Cortex of kidney (tissue), 1 donor: ENCODE measurements around the gene DHRSX.
"Not testable (repeated sequence)": the region's sequence is repeated elsewhere in the genome, so short reads cannot be mapped to it uniquely, and the experiment has no call there.

Experiments used
- DNase-seq: peaks from one replicate; lab custom pipeline; 2025; lab: John Stamatoyannopoulos, UW

Gene DHRSX

DNA sequence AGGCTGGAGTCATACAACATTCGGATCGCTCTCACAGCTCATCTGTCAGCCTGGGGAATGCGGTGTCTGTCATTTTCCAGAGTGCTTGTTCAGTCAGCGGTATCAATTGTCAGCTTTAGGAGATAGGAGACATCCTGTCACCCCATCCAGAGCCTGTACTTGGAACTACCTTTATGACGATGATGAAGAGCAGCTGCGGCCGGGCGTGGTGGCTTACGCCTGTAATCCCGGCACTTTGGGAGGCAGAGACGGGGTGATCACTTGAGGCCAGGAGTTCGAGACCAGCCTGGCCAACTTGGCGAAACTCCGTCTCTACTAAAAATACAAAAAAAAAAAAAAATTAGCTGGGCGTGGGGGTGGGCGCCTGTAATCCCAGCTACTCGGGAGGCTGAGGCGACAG, 289.1 kb downstream of the DHRSX start:
- not testable (repeated sequence) for DNase-seq

DNA sequence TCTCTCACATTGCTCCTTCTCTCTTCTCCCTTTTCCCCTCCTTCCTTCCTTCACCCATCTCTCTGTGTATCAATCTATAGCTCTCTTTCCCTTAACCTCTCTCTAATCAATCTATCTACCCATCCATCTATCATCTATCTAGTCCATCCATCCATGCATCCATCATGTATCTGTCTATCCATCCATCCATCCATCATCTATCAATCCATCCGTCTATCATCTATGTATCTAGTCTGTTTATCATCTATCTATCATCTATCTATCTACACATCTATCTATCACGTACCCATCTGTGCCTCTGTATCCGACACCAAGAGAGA, 307.5 kb downstream of the DHRSX start:
- no peak for DNase-seq

DNA sequence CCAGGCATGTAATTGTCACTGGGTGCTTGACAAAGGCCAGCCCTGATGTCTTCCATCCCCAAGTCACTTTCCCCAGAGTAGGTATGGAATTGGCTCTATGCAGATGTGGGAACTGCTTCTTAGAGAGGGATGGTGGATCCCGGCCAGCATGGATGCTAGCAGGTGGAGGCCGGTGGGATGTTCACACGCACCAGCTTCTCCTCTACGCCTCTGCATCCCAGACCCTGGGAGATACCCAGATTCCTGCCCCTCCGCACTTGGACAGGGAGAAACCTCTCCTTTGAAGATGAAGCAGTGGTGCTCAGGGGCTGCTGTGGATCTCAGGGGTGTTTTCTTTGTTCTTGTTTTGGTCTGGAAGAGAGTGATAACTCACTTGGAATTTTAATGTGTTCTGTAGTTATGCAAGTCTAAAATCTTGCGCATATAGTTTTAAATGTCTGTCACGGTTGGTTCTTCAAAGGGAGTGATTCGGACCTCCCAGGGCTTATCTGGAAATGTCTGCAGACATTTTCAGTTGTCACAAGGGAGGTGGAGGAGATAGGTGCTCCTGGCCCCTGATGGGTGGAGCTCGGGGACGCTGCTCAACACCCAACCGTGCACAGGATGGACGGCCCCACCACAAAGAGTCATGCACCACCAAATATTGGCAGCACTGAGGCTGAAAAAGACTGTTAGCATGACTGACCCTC, 308.0 kb downstream of the DHRSX start:
- no peak for DNase-seq

- DNase-seq: no peak
Observed at GRCh38 chrX:2188840-2189239, 311.9 kb downstream of the DHRSX start.

DNA sequence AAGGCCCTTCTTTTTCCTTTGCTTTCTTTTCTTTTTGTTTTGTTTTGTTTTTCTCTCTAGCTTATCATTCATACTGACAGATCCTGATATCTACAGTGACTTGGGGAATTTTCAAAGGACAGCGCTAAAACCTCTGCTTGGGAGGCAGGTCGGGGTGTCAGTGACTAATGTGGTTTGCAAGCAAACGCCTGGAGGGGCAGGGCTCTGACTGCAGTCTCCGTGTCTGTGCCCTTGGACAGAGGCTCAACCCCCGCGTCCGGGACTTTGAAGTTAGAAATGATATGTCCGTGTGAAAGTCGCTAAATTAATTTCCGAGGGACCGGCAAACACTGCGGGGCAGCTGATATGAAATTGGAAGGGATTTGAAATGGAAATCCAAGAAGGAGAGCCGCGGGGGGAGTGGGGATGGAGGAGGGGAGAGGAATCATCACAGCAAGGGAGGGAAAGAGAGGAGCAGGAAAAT, 312.4 kb downstream of the DHRSX start:
- DNase-seq: no peak

GRCh38 chrX:2187352-2188115, 313.2 kb downstream of the DHRSX start:
- DNase-seq: no peak

DNA sequence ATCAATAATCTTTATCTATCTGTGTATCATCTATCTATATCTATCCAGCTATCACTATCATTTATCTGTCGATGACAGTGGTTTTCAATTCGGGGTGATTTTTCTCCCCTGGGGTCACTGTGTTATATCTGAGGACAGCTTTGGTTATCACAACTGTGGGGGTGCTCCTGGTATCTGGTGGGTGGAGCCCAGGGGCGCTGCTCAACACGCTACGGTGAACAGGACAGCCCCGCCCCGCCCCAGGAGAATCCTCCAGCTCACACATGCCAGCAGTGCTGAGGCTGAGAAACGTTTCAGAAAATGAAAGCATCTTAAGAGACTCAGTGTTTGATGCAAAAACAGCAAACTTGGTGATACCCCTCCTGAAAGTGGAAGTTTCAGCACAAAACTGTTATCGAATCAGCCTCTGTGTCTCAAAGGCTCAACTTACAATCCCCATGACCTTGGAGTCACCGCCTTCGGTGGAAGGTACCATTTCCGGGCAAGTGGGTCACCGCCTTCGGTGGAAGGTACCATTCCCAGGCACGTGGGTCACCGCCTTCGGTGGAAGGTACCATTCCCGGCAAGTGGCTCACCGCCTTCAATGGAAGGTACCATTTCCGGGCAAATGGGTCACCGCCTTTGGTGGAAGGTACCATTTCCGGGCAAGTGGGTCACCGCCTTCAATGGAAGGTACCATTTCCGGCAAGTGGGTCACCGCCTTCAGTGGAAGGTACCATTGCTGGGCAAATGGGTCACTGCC, 315.3 kb downstream of the DHRSX start:
- DNase-seq: no peak

DNA sequence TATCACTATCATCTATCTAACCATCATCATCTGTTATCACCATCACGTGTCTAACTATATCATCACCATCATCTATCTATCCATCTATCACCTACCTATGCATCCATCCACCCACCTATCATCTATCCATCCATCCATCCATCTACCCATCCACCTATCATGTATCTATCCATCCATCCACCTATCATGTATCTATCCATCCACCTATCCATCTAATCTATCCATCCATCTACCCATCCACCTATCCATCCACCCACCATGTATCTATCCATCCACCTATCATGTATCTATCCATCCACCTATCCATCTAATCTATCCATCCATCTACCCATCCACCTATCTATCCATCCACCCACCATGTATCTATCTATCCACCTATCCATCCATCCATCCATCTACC, 316.7 kb downstream of the DHRSX start:
- no peak for DNase-seq

GRCh38 chrX:2183193-2183725, 317.5 kb downstream of the DHRSX start:
- no peak for DNase-seq

- DNase-seq: no peak
Observed at GRCh38 chrX:2177541-2177940, 323.2 kb downstream of the DHRSX start.

DNA sequence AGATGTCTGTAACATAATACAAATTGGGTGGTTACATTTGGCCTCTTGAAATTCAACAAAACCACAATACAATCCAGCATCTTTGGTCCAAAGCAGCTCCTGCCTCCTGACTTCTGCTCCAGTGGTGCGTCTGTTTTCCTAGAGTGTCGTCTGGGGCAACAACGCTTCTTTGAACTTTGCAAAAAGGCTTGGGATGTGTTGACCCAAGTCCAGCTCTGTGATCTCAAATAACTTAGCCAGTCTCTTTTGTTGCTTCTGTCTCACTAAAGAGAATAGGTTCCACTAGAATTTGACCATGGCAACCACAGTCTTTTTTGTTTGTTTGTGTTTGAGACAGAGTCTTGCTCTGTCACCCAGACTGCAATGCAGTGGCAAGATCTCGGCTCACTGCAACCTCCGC, 324.0 kb downstream of the DHRSX start:
- DNase-seq: no peak

- DNase-seq: no peak
Observed at GRCh38 chrX:2176274-2176673, 324.5 kb downstream of the DHRSX start.

GRCh38 chrX:2172359-2172758, 328.4 kb downstream of the DHRSX start:
- no peak for DNase-seq
